Measurements from ENCODE around the gene KLHDC9. TPM values are rescaled to one million over a fixed set of nuclear protein-coding genes. Genes with fewer than 3 reads are reported as not detected.

Gene KLHDC9
- total and polyA plus RNA-seq, 9 of the 15 experiments (the other 6 are each of a cell fraction or from before 2014, with no cell fraction given), result not detected

- no peaks in the 10 kb centered on the region for H3K9me3 ChIP-seq (replicated peaks; ENCODE audit: control insufficient read depth, insufficient read depth, low read depth, low read length)
- POLR2A ChIA-PET, result interaction anchor here (0.6 to 1.7 kb wide), 5 partner anchors 11 to 178 kb away, joined by 3 to 8 read pairs (median 3); partner anchors contain the start of genes UFC1 and USF1
- H3K9ac ChIP-seq (ENCODE audit: insufficient read depth in 1 of 2, low read depth in 2 of 2, low read length in 2 of 2), result no peak overlapping the region
- H2AFZ ChIP-seq (ENCODE audit: low read depth, low read length), result no peak overlapping the region
- H3K4me2 ChIP-seq (ENCODE audit: insufficient read depth, low read length), result no peak overlapping the region
- DNase-seq (ENCODE audit: extremely low read depth in 1 of 4, low spot score in 3 of 4), result no peak
- CTCF ChIA-PET (ENCODE audit: low intra/inter-chr PET ratio), result interaction anchor here (0.5 to 2.2 kb wide), 2 partner anchors 66 to 195 kb away, joined by 3 to 15 read pairs; no protein-coding TSS in a partner anchor
- BruUV-seq (replicated peaks), result no TSS peak
- FAIRE-seq, result no peak
- intact Hi-C loops (cut with micrococcal nuclease), result loop anchor here (2.0 to 10.0 kb wide), 4 partner anchors 42 to 414 kb away; no protein-coding TSS in a partner anchor
- no peak overlapping the region for H3K4me3 ChIP-seq
- H4K20me1 ChIP-seq (replicated peaks; ENCODE audit: control insufficient read depth, insufficient read depth, low read length), result no peaks in the 10 kb centered on the region
- TF ChIP-seq KDM5B (IDR thresholded peaks at IDR 0.05; ENCODE audit: insufficient replicate concordance, low read depth, low read length) (no peak), BRCA1 (IDR thresholded peaks at IDR 0.05) (no peak), BRCA1 (CRISPR knock-in tag; IDR thresholded peaks at IDR 0.05) (no peak), ZNF133 (CRISPR knock-in tag; IDR thresholded peaks at IDR 0.05) (no peak), PRMT5 (CRISPR knock-in tag; IDR thresholded peaks at IDR 0.05) (no peak), ATF1 (CRISPR knock-in tag; IDR thresholded peaks at IDR 0.05) (no peak), ATF1 (tag; IDR thresholded peaks at IDR 0.05) (no peak)
- in situ Hi-C loops (cut with MboI), result no loop called here
- peaks cover 2% of the 10 kb centered on the region; the same call in 1 of the 3 replicates for H3K36me3 ChIP-seq (ENCODE audit: control insufficient read depth, insufficient read depth, low read length)
- H3K79me2 ChIP-seq (ENCODE audit: control insufficient read depth, insufficient read depth, low read length), result peaks cover 17% of the 10 kb centered on the region
- H3K27ac ChIP-seq (ENCODE audit: extremely low read depth, low read depth, low read length), result no peak overlapping the region
- no peaks in the 10 kb centered on the region for H3K9me1 ChIP-seq (ENCODE audit: control insufficient read depth, insufficient read depth, low read length)
- no peak for ATAC-seq
- peaks cover 0 to 8% of the 10 kb centered on the region in 2 experiments; a peak in 3 of 5 replicates for H3K4me1 ChIP-seq (replicated peaks in 1 of 2; ENCODE audit: control insufficient read depth in 2 of 2, insufficient read depth in 2 of 2, low read length in 2 of 2)
- no peaks in the 10 kb centered on the region for H3K27me3 ChIP-seq (ENCODE audit: control insufficient read depth in 2 of 2, insufficient read depth in 2 of 2, low read length in 2 of 2)
- 75% methylated on average over 1 of the region's 1 CpG for WGBS (ENCODE audit: insufficient coverage, low coverage, missing lambda C conversion rate)
Observed at GRCh38 chr1:161138431-161138830, 40.3 kb downstream of the KLHDC9 start.

All from K562 (cell line).